H9 (cell line): ENCODE data around the gene PRPF4. TPM values are rescaled to one million over a fixed set of nuclear protein-coding genes. Genes with fewer than 3 reads are reported as not detected.

ENCODE experiments used
- DNase-seq: peaks from one replicate; pipeline ENCODE4 v3.0.0-alpha.2; 2017
- H2AFZ ChIP-seq: one replicate; pipeline ENCODE4 v1.6.1; 2013; ENCODE audit warnings: mild to moderate bottlenecking, low read length, control low read depth, moderate library complexity
- H2AK5ac ChIP-seq: 2 replicates; pipeline ENCODE4 v1.6.1; 2013; ENCODE audit warnings: low read length, control low read depth, mixed read lengths; ENCODE audit not compliant: insufficient read length
- H2BK120ac ChIP-seq: one replicate; pipeline ENCODE4 v1.6.1; 2013; ENCODE audit warnings: low read depth, mild to moderate bottlenecking, low read length, control low read depth, inconsistent platforms; ENCODE audit not compliant: poor library complexity, severe bottlenecking
- H2BK12ac ChIP-seq: 2 replicates; pipeline ENCODE4 v1.6.1; 2013; ENCODE audit warnings: low read length, control low read depth, mixed read lengths, low read depth; ENCODE audit not compliant: insufficient read length
- H2BK15ac ChIP-seq: 2 replicates; pipeline ENCODE4 v1.6.1; 2013; ENCODE audit warnings: low read depth, low read length, control low read depth
- H2BK20ac ChIP-seq: one replicate; pipeline ENCODE4 v1.6.1; 2013; ENCODE audit warnings: low read depth, mild to moderate bottlenecking, low read length, control low read depth, inconsistent platforms; ENCODE audit not compliant: poor library complexity, severe bottlenecking
- H2BK5ac ChIP-seq: 2 replicates; pipeline ENCODE4 v1.6.1; 2013; ENCODE audit warnings: low read length, control low read depth, mixed read lengths; ENCODE audit not compliant: insufficient read length
- H3K14ac ChIP-seq: 2 replicates; pipeline ENCODE4 v1.6.1; 2013; ENCODE audit warnings: low read length, control low read depth; ENCODE audit not compliant: insufficient read depth
- H3K18ac ChIP-seq: 2 replicates; pipeline ENCODE4 v1.6.1; 2013; ENCODE audit warnings: low read depth, mild to moderate bottlenecking, mixed read lengths, low read length, control low read depth; ENCODE audit not compliant: insufficient read length
- H3K23ac ChIP-seq: 2 replicates; pipeline ENCODE4 v1.6.1; 2013; ENCODE audit warnings: low read length, control low read depth, mixed read lengths, low read depth; ENCODE audit not compliant: insufficient read length
- H3K23me2 ChIP-seq: 2 replicates; pipeline ENCODE4 v1.6.1; 2013; ENCODE audit warnings: low read depth, mild to moderate bottlenecking, mixed read lengths, low read length, control low read depth; ENCODE audit not compliant: insufficient read length, poor library complexity, severe bottlenecking
- H3K27ac ChIP-seq: 2 replicates; pipeline ENCODE4 v1.5.1; 2013; ENCODE audit warnings: low read length, control low read depth, mixed read lengths, low read depth; ENCODE audit not compliant: insufficient read length
- H3K27me3 ChIP-seq: 2 replicates; pipeline ENCODE4 v1.6.1; 2013; ENCODE audit warnings: low read length, control low read depth, inconsistent platforms; ENCODE audit not compliant: insufficient read depth
- H3K4ac ChIP-seq: 2 replicates; pipeline ENCODE4 v1.6.1; 2013; ENCODE audit warnings: low read depth, mild to moderate bottlenecking, control low read depth, inconsistent platforms, low read length, moderate library complexity
- H3K4me1 ChIP-seq: 2 replicates; pipeline ENCODE4 v1.6.1; 2013; ENCODE audit warnings: low read length, control low read depth, inconsistent platforms; ENCODE audit not compliant: insufficient read depth
- H3K4me2 ChIP-seq: 2 replicates; pipeline ENCODE4 v1.6.1; 2013; ENCODE audit warnings: low read length, control low read depth, mixed read lengths; ENCODE audit not compliant: insufficient read length, insufficient read depth
- H3K56ac ChIP-seq: 2 replicates; pipeline ENCODE4 v1.6.1; 2013; ENCODE audit warnings: low read depth, mild to moderate bottlenecking, mixed read lengths, low read length, control low read depth; ENCODE audit not compliant: insufficient read length
- H3K79me1 ChIP-seq: 2 replicates; pipeline ENCODE4 v1.6.1; 2013; ENCODE audit warnings: low read depth, mild to moderate bottlenecking, moderate library complexity, low read length, control low read depth, inconsistent platforms; ENCODE audit not compliant: insufficient read depth, poor library complexity, severe bottlenecking
- H3K79me2 ChIP-seq: 2 replicates; pipeline ENCODE4 v1.6.1; 2013; ENCODE audit warnings: low read length, control low read depth, inconsistent platforms; ENCODE audit not compliant: insufficient read depth
- H3K9ac ChIP-seq: 2 replicates; pipeline ENCODE4 v1.6.1; 2013; ENCODE audit warnings: low read length, control low read depth, mixed read lengths; ENCODE audit not compliant: insufficient read length; ENCODE audit errors: extremely low read depth
- H3K9me3 ChIP-seq: one replicate; pipeline ENCODE4 v1.6.1; 2013; ENCODE audit warnings: low read depth, low read length, inconsistent platforms; ENCODE audit not compliant: control insufficient read depth
- H3T11ph ChIP-seq: one replicate; pipeline ENCODE4 v1.6.1; 2013; ENCODE audit warnings: mild to moderate bottlenecking, low read length, control low read depth, inconsistent platforms
- H4K20me1 ChIP-seq: one replicate; pipeline ENCODE4 v1.6.1; 2013; ENCODE audit not compliant: control insufficient read depth, insufficient read length, insufficient read depth
- H4K5ac ChIP-seq: 2 replicates; pipeline ENCODE4 v1.6.1; 2013; ENCODE audit warnings: low read depth, mild to moderate bottlenecking, mixed read lengths, low read length, control low read depth; ENCODE audit not compliant: insufficient read length
- H4K8ac ChIP-seq: replicated peaks from 2 replicates; pipeline ENCODE4 v1.6.1; 2013; ENCODE audit warnings: low read length, control low read depth, mixed read lengths, low read depth; ENCODE audit not compliant: insufficient read length
- H4K91ac ChIP-seq: 2 replicates; pipeline ENCODE4 v1.6.1; 2013; ENCODE audit warnings: low read depth, mild to moderate bottlenecking, moderate library complexity, mixed read lengths, low read length, control low read depth; ENCODE audit not compliant: insufficient read length
- H3K27ac Mint-ChIP-seq, 3 experiments: 2 replicates in 2 of 3; 3 replicates in 1 of 3; pipeline ENCODE4 v1.8.0; 2020 to 2021; ENCODE audit warnings: mixed read lengths in 3 of 3, mild to moderate bottlenecking in 1 of 3, moderate library complexity in 1 of 3
- H3K27me3 Mint-ChIP-seq: 2 replicates; pipeline ENCODE4 v1.8.0; 2021; ENCODE audit warnings: low read depth, mild to moderate bottlenecking, moderate library complexity, mixed read lengths
- H3K36me3 Mint-ChIP-seq, 3 experiments: 2 replicates in 2 of 3; 3 replicates in 1 of 3; pipeline ENCODE4 v1.8.0; 2020 to 2021; ENCODE audit warnings: low read depth in 3 of 3, mixed read lengths in 3 of 3; ENCODE audit not compliant: insufficient read depth in 1 of 3
- H3K4me1 Mint-ChIP-seq, 2 experiments: 2 replicates each; pipeline ENCODE4 v1.8.0; 2020; ENCODE audit warnings: mixed read lengths in 2 of 2
- H3K4me3 Mint-ChIP-seq, 2 experiments: 2 replicates in 1 of 2; 3 replicates in 1 of 2; pipeline ENCODE4 v1.8.0; 2020 to 2021; ENCODE audit warnings: mild to moderate bottlenecking in 2 of 2, mixed read lengths in 2 of 2, moderate library complexity in 1 of 2
- H3K9me3 Mint-ChIP-seq, 2 experiments: 2 replicates in 1 of 2; 3 replicates in 1 of 2; pipeline ENCODE4 v1.8.0; 2020; ENCODE audit warnings: mild to moderate bottlenecking in 2 of 2, mixed read lengths in 2 of 2, moderate library complexity in 1 of 2
- WGBS: extraction: QIAGEN DNeasy Blood & Tissue Kit; methylation state at CpG from one replicate; pipeline ENCODE4 v1.1.7; 2013; ENCODE audit warnings: missing lambda C conversion rate, low lambda C conversion rate, mixed read lengths; ENCODE audit not compliant: insufficient read length; ENCODE audit errors: extremely low coverage; 5-methylcytosine and 5-hydroxymethylcytosine counted together
- total RNA-seq: library from RNA; stranded (reverse); gene quantifications from 2 replicates; pipeline ENCODE4 v1.2.1, GENCODE V29; 2021
- TF ChIP-seq, protein P1 (sequence below): fragments of 200-600 bp; sonication (generic); conservative IDR thresholded peaks from 3 replicates; pipeline ENCODE4 v1.8.0; 2021; ENCODE audit warnings: antibody characterized with exemption, mild to moderate bottlenecking

The PRPF4 gene
- total RNA-seq, 1 experiment from 2014 or later = 49.8 TPM

GRCh38 chr9:113301548-113301947 lies 26.1 kb downstream of the PRPF4 start:
- no peak overlapping the region for H3K4ac ChIP-seq
- no peak overlapping the region for H3K27ac ChIP-seq
- H3K56ac ChIP-seq = no peak overlapping the region
- Mint-ChIP-seq H3K4me1 (peaks cover 13 to 16% of the 10 kb centered on the region in 2 experiments), H3K36me3 (no peaks in the 10 kb centered on the region), H3K27ac (no peak overlapping the region), H3K4me3 (no peak overlapping the region), H3K27me3 (no peaks in the 10 kb centered on the region; the same call in none of the 2 replicates), H3K9me3 (no peaks in the 10 kb centered on the region)
- no peak overlapping the region for H4K91ac ChIP-seq
- no peak overlapping the region for H2BK5ac ChIP-seq
- H3K4me1 ChIP-seq = no peaks in the 10 kb centered on the region
- no peak overlapping the region for H4K8ac ChIP-seq
- no peak overlapping the region for H4K5ac ChIP-seq
- no peak overlapping the region for H3K4me2 ChIP-seq
- TF ChIP-seq, protein P1, sequence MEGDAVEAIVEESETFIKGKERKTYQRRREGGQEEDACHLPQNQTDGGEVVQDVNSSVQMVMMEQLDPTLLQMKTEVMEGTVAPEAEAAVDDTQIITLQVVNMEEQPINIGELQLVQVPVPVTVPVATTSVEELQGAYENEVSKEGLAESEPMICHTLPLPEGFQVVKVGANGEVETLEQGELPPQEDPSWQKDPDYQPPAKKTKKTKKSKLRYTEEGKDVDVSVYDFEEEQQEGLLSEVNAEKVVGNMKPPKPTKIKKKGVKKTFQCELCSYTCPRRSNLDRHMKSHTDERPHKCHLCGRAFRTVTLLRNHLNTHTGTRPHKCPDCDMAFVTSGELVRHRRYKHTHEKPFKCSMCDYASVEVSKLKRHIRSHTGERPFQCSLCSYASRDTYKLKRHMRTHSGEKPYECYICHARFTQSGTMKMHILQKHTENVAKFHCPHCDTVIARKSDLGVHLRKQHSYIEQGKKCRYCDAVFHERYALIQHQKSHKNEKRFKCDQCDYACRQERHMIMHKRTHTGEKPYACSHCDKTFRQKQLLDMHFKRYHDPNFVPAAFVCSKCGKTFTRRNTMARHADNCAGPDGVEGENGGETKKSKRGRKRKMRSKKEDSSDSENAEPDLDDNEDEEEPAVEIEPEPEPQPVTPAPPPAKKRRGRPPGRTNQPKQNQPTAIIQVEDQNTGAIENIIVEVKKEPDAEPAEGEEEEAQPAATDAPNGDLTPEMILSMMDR = no peak
- H3K79me1 ChIP-seq = no peaks in the 10 kb centered on the region
- DNase-seq = no peak
- H3K79me2 ChIP-seq = no peaks in the 10 kb centered on the region
- no CpG with 5 or more reads among the region's 8 CpGs for WGBS
- no peak overlapping the region for H2BK12ac ChIP-seq
- H3K9me3 ChIP-seq = no peaks in the 10 kb centered on the region
- H4K20me1 ChIP-seq = no peaks in the 10 kb centered on the region
- no peak overlapping the region for H2BK120ac ChIP-seq
- no peaks in the 10 kb centered on the region for H3K23me2 ChIP-seq
- H3K14ac ChIP-seq = no peak overlapping the region
- H3K9ac ChIP-seq = no peak overlapping the region
- no peak overlapping the region for H3T11ph ChIP-seq
- H3K18ac ChIP-seq = no peak overlapping the region
- H3K27me3 ChIP-seq = no peaks in the 10 kb centered on the region
- no peak overlapping the region for H3K23ac ChIP-seq
- H2AK5ac ChIP-seq = no peak overlapping the region
- no peak overlapping the region for H2AFZ ChIP-seq
- no peak overlapping the region for H2BK20ac ChIP-seq
- no peak overlapping the region for H2BK15ac ChIP-seq
